Right lobe of liver (tissue), 6 donors: ENCODE measurements around the gene PLA2G3. TPM values are rescaled to one million over a fixed set of nuclear protein-coding genes. Genes with fewer than 3 reads are reported as not detected.
A peak's percentile ranks its signal among the peaks of the same experiment; 100 is the strongest.

Experiments used
- ATAC-seq, 4 donors: fragments of 200-7000 bp; cut with Tn5 transposase; one replicate each; pipeline ENCODE4 v1.9.1; 2020; ENCODE audit warnings: mild to moderate bottlenecking in 4 of 4, moderate library complexity in 4 of 4
- DNase-seq, 3 donors: peaks; one replicate each; pipeline ENCODE4 v3.0.0-alpha.2; 2020
- H3K27ac ChIP-seq, 3 donors: fragments of 200-600 bp; one replicate each; pipeline ENCODE4 v1.8.0; 2022
- H3K27me3 ChIP-seq, 2 donors: fragments of 200-600 bp; one replicate each; pipeline ENCODE4 v1.8.0; 2022
- H3K36me3 ChIP-seq, 4 donors: fragments of 200-600 bp; sonication (generic) in 1 of 4; one replicate each; pipeline versions ENCODE4 v1.5.1 to v1.8.0; 2017 to 2022; ENCODE audit warnings: control low read depth in 1 of 4
- H3K4me1 ChIP-seq, 4 donors: fragments of 200-600 bp; sonication (generic) in 1 of 4; one replicate each; pipeline versions ENCODE4 v1.5.1 to v1.8.0; 2017 to 2022; ENCODE audit warnings: control low read depth in 1 of 4
- H3K4me3 ChIP-seq, 3 donors: fragments of 200-600 bp; one replicate each; pipeline ENCODE4 v1.8.0; 2022
- H3K9me3 ChIP-seq, 4 donors: fragments of 200-600 bp; sonication (generic) in 1 of 4; one replicate each; pipeline versions ENCODE4 v1.5.1 to v1.8.0; 2017 to 2022; ENCODE audit warnings: control low read depth in 1 of 4
- POLR2A ChIP-seq: fragments of 450-650 bp; IDR thresholded peaks from one replicate; pipeline ENCODE4 v1.6.1; 2017; ENCODE audit warnings: antibody characterized with exemption, mild to moderate bottlenecking
- WGBS: methylation state at CpG from one replicate; pipeline ENCODE4 v1.1.6; 2018; ENCODE audit warnings: low coverage, low lambda C conversion rate; ENCODE audit not compliant: insufficient coverage; ENCODE audit errors: missing lambda C conversion rate; 5-methylcytosine and 5-hydroxymethylcytosine counted together
- intact Hi-C, 2 donors: fragments of 100-400 bp; cut with DNase I; formaldehyde crosslinking; loops; one replicate each; pipeline versions ENCODE4 v1.11.2 to v1.14.1; 2022
- total RNA-seq, 6 experiments: library from RNA; depleted of rRNA in 2 of 6; stranded (reverse); fragments of >200 nt in 2 of 6; fragmentation: NEBNext Ultra II Directional in 3 of 6; extraction: Animal tissue kit (Norgen Biotek cat#: 25700) in 3 of 6; gene quantifications; one replicate each; pipeline versions ENCODE4 v1.1.0 to v1.2.4, GENCODE V29; 2016 to 2023
- TF ChIP-seq, protein P1 (sequence below), 4 donors: fragments of 200-600 bp in 3 of 4; fragments of 450-650 bp in 1 of 4; IDR thresholded peaks; one replicate each; pipeline versions ENCODE4 v1.5.1 to v1.8.0; 2016 to 2022; ENCODE audit warnings: antibody characterized with exemption in 4 of 4, mild to moderate bottlenecking in 2 of 4
- donor health status: DM: no; HTN: yes; CAD: no.
- donor health status: DM: no; HTN: no; CAD: no.
- donor health status: DM: no; HTN: no; CAD: no.
- donor health status: DM: no; HTN: yes; CAD: no.
- donor health status: DM: no; HTN: yes; CAD: no.

Gene PLA2G3
- total RNA-seq, 6 experiments from 2014 or later = not detected

DNA sequence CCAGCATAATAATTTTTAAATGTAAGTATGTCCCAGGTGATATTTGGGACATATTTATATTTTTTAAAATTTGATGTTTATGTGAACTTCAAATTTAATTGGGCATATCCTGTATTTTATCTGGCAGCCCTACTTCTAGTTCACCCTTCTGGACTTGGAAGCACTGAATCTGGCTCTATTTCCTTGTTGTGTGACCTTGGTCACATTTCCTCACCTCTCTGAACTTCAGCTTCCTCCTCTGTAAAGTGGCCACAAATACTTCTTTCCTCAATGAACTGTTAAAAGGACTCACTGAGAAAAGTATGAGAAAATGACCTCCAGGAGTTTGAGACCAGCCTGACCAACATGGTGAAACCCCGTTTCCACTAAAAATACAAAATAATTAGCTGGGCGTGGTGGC lies 11.6 kb upstream of the PLA2G3 start:
- Histone ChIP-seq H3K27me3 (no peaks in the 10 kb centered on the region), H3K9me3 (no peaks in the 10 kb centered on the region), H3K36me3 (no peaks in the 10 kb centered on the region), H3K4me1 (no peaks in the 10 kb centered on the region), H3K27ac (no peak overlapping the region), H3K4me3 (no peak overlapping the region)
- ATAC-seq (no peak), DNase-seq (no peak)
- WGBS = 76% methylated on average over 2 of the region's 2 CpGs
- intact Hi-C loops = no loop called here
- TF ChIP-seq, protein P1, sequence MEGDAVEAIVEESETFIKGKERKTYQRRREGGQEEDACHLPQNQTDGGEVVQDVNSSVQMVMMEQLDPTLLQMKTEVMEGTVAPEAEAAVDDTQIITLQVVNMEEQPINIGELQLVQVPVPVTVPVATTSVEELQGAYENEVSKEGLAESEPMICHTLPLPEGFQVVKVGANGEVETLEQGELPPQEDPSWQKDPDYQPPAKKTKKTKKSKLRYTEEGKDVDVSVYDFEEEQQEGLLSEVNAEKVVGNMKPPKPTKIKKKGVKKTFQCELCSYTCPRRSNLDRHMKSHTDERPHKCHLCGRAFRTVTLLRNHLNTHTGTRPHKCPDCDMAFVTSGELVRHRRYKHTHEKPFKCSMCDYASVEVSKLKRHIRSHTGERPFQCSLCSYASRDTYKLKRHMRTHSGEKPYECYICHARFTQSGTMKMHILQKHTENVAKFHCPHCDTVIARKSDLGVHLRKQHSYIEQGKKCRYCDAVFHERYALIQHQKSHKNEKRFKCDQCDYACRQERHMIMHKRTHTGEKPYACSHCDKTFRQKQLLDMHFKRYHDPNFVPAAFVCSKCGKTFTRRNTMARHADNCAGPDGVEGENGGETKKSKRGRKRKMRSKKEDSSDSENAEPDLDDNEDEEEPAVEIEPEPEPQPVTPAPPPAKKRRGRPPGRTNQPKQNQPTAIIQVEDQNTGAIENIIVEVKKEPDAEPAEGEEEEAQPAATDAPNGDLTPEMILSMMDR (IDR thresholded peaks at IDR 0.05) = no peak
- TF ChIP-seq POLR2A = no peak

DNA sequence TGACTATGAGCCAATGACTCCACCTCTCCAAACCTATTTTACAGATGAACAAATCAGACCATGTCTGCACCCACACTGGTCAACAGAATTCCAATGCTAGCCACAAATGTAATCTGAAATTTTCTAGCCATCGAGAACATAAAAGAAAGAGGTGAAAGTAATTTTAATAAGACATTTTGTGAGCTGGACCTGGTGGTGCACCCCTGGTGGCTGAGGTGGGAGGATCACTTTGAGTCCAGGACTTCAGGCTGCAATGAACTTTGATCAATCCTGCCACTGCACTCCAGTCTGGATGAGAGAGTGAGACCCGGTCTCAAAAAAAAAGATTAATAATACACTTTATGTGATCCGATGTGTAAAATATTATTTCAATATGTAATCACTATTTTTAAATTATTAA lies 10.3 kb upstream of the PLA2G3 start:
- intact Hi-C loops = no loop called here
- Histone ChIP-seq H3K27ac (no peak overlapping the region), H3K27me3 (no peaks in the 10 kb centered on the region), H3K4me3 (no peak overlapping the region), H3K9me3 (no peaks in the 10 kb centered on the region), H3K4me1 (no peaks in the 10 kb centered on the region), H3K36me3 (no peaks in the 10 kb centered on the region)
- ATAC-seq (peak; percentile 60 to 68 (median 65)), DNase-seq (no peak)
- TF ChIP-seq POLR2A = no peak
- TF ChIP-seq, protein P1 (IDR thresholded peaks at IDR 0.05) = peak; percentile 42 to 49 (median 48)
- 35% methylated on average over 3 of the region's 3 CpGs for WGBS

GRCh38 chr22:31148953-31149627 lies 8.8 kb upstream of the PLA2G3 start:
- Histone ChIP-seq H3K9me3 (no peaks in the 10 kb centered on the region), H3K27ac (no peak overlapping the region), H3K4me3 (no peak overlapping the region), H3K36me3 (no peaks in the 10 kb centered on the region), H3K4me1 (no peaks in the 10 kb centered on the region), H3K27me3 (no peaks in the 10 kb centered on the region)
- intact Hi-C loops = loop anchor here in 1 of 2 donors (10.0 kb wide), 1 partner anchor 54 kb away; no protein-coding TSS in a partner anchor
- TF ChIP-seq POLR2A = no peak
- TF ChIP-seq, protein P1 (IDR thresholded peaks at IDR 0.05) = peak; percentile 63 to 82 (median 76)
- DNase-seq (peak in 1 of 3 donors; percentile 55), ATAC-seq (peak; percentile 85 to 89 (median 88))
- 17% methylated on average over 4 of the region's 5 CpGs for WGBS

- WGBS = 100% methylated on average over 1 of the region's 1 CpG
- Histone ChIP-seq H3K36me3 (no peaks in the 10 kb centered on the region), H3K27ac (no peak overlapping the region), H3K27me3 (no peaks in the 10 kb centered on the region), H3K4me3 (no peak overlapping the region), H3K4me1 (no peaks in the 10 kb centered on the region), H3K9me3 (no peaks in the 10 kb centered on the region)
- no peak for TF ChIP-seq POLR2A
- TF ChIP-seq, protein P1 (IDR thresholded peaks at IDR 0.05) = no peak
- ATAC-seq = peak in 3 of 4 donors; percentile 34 to 58 (median 46)
- DNase-seq = no peak
- intact Hi-C loops = loop anchor here in 1 of 2 donors (10.0 kb wide), 1 partner anchor 54 kb away; no protein-coding TSS in a partner anchor
Measured at GRCh38 chr22:31148488-31148887, 8.2 kb upstream of the PLA2G3 start.
